IMR-90 (cell line): Measurements from ENCODE around the gene RYK.

ENCODE experiments used
- BHLHE40 ChIP-seq: fragments of 150-350 bp; IDR thresholded peaks from 2 replicates; pipeline ENCODE4 v1.6.1; 2016; ENCODE audit warnings: mild to moderate bottlenecking, low read depth, low read length
- CEBPB ChIP-seq: IDR thresholded peaks from 2 replicates; pipeline ENCODE4 v1.6.1; 2012; ENCODE audit warnings: low read depth, low read length, improper control_type of control experiment
- CHD1 ChIP-seq: IDR thresholded peaks from 2 replicates; pipeline ENCODE4 v1.6.1; 2012; ENCODE audit warnings: low read depth, low read length, improper control_type of control experiment
- CTCF ChIP-seq: conservative IDR thresholded peaks from 2 replicates; pipeline ENCODE4 v1.5.1; 2012; ENCODE audit warnings: mild to moderate bottlenecking, low read depth, low read length, improper control_type of control experiment
- ELK1 ChIP-seq: fragments of 150-350 bp; IDR thresholded peaks from 2 replicates; pipeline ENCODE4 v1.6.1; 2016; ENCODE audit warnings: low read depth, mild to moderate bottlenecking, low read length, moderate library complexity, borderline replicate concordance
- FOS ChIP-seq: fragments of 150-350 bp; IDR thresholded peaks from 2 replicates; pipeline ENCODE4 v1.6.1; 2016; ENCODE audit warnings: low read depth, low read length
- MAFK ChIP-seq: IDR thresholded peaks from 2 replicates; pipeline ENCODE4 v1.6.1; 2012; ENCODE audit warnings: low read depth, low read length, improper control_type of control experiment
- MAZ ChIP-seq: IDR thresholded peaks from 2 replicates; pipeline ENCODE4 v1.6.1; 2012; ENCODE audit warnings: low read depth, mild to moderate bottlenecking, low read length, improper control_type of control experiment, moderate library complexity, borderline replicate concordance
- MXI1 ChIP-seq: IDR thresholded peaks from 2 replicates; pipeline ENCODE4 v1.6.1; 2012; ENCODE audit warnings: low read depth, mild to moderate bottlenecking, low read length, moderate library complexity, borderline replicate concordance
- POLR2A ChIP-seq: IDR thresholded peaks from 2 replicates; pipeline ENCODE4 v1.6.1; 2012; ENCODE audit warnings: mild to moderate bottlenecking, low read depth, low read length
- RAD21 ChIP-seq: IDR thresholded peaks from 2 replicates; pipeline ENCODE4 v1.6.1; 2012; ENCODE audit warnings: low read length, improper control_type of control experiment
- RCOR1 ChIP-seq: IDR thresholded peaks from 2 replicates; pipeline ENCODE4 v1.6.1; 2012; ENCODE audit warnings: mild to moderate bottlenecking, low read length, improper control_type of control experiment; ENCODE audit not compliant: insufficient replicate concordance
- RFX5 ChIP-seq: IDR thresholded peaks from 2 replicates; pipeline ENCODE4 v1.8.0; 2012; ENCODE audit warnings: low read depth, mild to moderate bottlenecking, low read length, moderate library complexity
- USF2 ChIP-seq: fragments of 150-350 bp; IDR thresholded peaks from 2 replicates; pipeline ENCODE4 v1.6.1; 2017; ENCODE audit warnings: mild to moderate bottlenecking, antibody characterized with exemption, low read length, low read depth

- TF ChIP-seq USF2 (no peak), CTCF (no peak), POLR2A (no peak), RCOR1 (no peak), MAFK (no peak), RAD21 (no peak), FOS (no peak), RFX5 (no peak), MXI1 (no peak), MAZ (no peak), CHD1 (no peak), ELK1 (no peak), BHLHE40 (no peak), CEBPB (no peak)
Measured at GRCh38 chr3:134255404-134255803, 4.7 kb upstream of the RYK start.
